ENCODE results near the gene GABBR1.

DNA sequence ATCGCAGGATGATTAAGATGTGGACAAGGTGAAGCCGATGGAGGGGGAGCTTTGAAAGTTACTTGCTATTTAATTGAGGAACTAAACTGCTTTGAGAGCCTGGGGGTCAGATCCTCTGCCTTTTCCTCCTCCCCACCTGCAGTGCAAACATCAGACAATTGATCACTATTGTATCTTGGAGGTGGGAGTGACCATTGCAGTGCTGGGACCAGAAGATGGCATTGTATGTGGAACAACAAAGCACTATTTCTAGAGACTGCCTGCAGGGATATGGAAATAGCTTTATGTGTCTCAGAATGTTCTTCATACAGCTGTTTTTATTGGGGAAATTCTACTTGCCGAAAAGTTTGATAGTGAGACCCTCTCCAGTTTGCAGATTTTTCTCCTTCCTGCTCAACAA is 28.1 kb upstream of the GABBR1 start:
- no peak for TF ChIP-seq POLR2AphosphoS5 (IDR thresholded peaks at IDR 0.05; ENCODE audit: borderline replicate concordance, low read depth, low read length)
- no peak for TF ChIP-seq EZH2 (IDR thresholded peaks at IDR 0.05)
- no peak for TF ChIP-seq FOXP2 (optimal IDR thresholded peaks at IDR 0.05; ENCODE audit: control extremely low read depth, extremely low read length, insufficient read depth)

Data from SK-N-MC (cell line).